GM12891 (cell line): ENCODE data around the gene FHIT.

Source experiments
- DNase-seq: peaks from one replicate; pipeline ENCODE4 v3.0.0; 2011; ENCODE audit warnings: low spot score; ENCODE audit not compliant: insufficient read length
- FAIRE-seq: peaks from 2 replicates; lab custom pipeline; 2011; peaks lifted over from hg19 to GRCh38; lab: Jason Lieb, UNC
- PAX5 ChIP-seq: IDR thresholded peaks from 2 replicates; pipeline ENCODE4 v1.6.1; 2011; ENCODE audit warnings: low read length, moderate library complexity, mild to moderate bottlenecking; ENCODE audit not compliant: insufficient read depth, severe bottlenecking
- POLR2A ChIP-seq: IDR thresholded peaks from 2 replicates; pipeline ENCODE4 v1.6.1; 2011; ENCODE audit warnings: low read depth, low read length, control low read depth
- POLR2AphosphoS5 ChIP-seq: IDR thresholded peaks from 2 replicates; pipeline ENCODE4 v1.6.1; 2011; ENCODE audit warnings: low read depth, low read length, control low read depth
- POU2F2 ChIP-seq: IDR thresholded peaks from 2 replicates; pipeline ENCODE4 v1.6.1; 2011; ENCODE audit warnings: low read depth, mild to moderate bottlenecking, control low read depth, low read length, moderate library complexity
- SPI1 ChIP-seq: IDR thresholded peaks from 2 replicates; pipeline ENCODE4 v1.6.1; 2011; ENCODE audit warnings: low read depth, low read length, control low read depth
- TAF1 ChIP-seq: IDR thresholded peaks from 2 replicates; pipeline ENCODE4 v1.6.1; 2011; ENCODE audit warnings: low read depth, low read length, control low read depth

The FHIT gene

GRCh38 chr3:60631509-60631908 lies 619.7 kb downstream of the FHIT start:
- no peak for TF ChIP-seq SPI1
- no peak for TF ChIP-seq PAX5
- no peak for TF ChIP-seq TAF1
- TF ChIP-seq POLR2A: no peak
- no peak for TF ChIP-seq POLR2AphosphoS5
- TF ChIP-seq POU2F2: no peak
- DNase-seq (no peak), FAIRE-seq (no peak)

GRCh38 chr3:60630953-60631352 lies 620.3 kb downstream of the FHIT start:
- FAIRE-seq (no peak), DNase-seq (no peak)
- no peak for TF ChIP-seq POU2F2
- no peak for TF ChIP-seq POLR2AphosphoS5
- TF ChIP-seq PAX5: no peak
- TF ChIP-seq POLR2A: no peak
- no peak for TF ChIP-seq TAF1
- no peak for TF ChIP-seq SPI1

DNA sequence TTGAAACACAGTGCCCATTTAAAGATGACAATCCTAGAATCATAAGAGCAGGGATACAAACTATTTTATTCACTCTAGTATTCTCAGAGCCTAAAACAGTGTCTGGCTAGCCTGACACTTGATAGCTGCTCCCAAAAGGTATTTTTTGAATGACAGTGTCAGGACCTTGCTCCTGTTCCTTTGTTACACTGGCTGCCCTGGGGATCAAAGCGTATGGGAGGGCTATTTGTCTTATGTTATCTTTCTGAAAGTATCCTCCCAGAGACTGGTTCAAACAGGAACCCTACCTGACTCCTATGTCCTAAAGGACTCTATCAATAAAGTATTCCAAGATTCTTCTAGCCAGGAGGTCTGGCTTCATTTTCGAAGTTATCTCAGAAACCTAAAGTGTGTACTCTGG lies 621.4 kb downstream of the FHIT start:
- FAIRE-seq (no peak), DNase-seq (no peak)
- TF ChIP-seq TAF1: no peak
- TF ChIP-seq PAX5: no peak
- TF ChIP-seq POLR2A: no peak
- no peak for TF ChIP-seq SPI1
- no peak for TF ChIP-seq POLR2AphosphoS5
- TF ChIP-seq POU2F2: no peak

GRCh38 chr3:60622349-60622748 lies 628.9 kb downstream of the FHIT start:
- FAIRE-seq (no peak), DNase-seq (no peak)
- TF ChIP-seq SPI1: no peak
- no peak for TF ChIP-seq PAX5
- no peak for TF ChIP-seq POLR2AphosphoS5
- no peak for TF ChIP-seq POU2F2
- no peak for TF ChIP-seq TAF1
- no peak for TF ChIP-seq POLR2A

- TF ChIP-seq TAF1 (no peak), POU2F2 (no peak), POLR2AphosphoS5 (no peak), POLR2A (no peak), SPI1 (no peak), PAX5 (no peak)
- DNase-seq (no peak), FAIRE-seq (no peak)
Measured at GRCh38 chr3:60617188-60617587, 634.1 kb downstream of the FHIT start.

DNA sequence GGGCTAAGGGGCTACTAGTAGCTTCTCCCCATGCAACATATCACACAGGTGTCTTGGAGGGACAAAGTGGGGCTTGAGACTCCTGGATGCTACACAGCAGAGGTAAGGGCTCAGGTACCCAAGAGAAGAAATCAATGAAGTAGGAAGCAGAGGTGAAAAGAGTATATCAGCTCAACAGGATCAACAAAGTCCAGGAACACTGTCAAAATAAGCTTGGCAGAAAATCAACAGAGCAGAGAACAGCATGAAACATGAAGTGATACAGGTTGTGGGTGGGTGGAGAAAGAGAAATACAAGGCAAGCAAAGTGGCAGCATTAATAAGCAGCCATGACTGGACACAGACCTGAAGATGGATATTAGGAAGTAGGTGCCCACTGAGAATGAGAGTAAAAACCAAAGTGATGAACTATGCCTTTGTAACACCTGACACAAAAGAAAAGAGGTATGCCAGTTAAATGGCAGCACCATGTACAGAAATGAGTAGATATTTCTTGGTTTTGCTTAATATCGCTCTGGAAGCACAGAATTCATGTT lies 637.4 kb downstream of the FHIT start:
- no peak for FAIRE-seq
- no peak for DNase-seq
- no peak for TF ChIP-seq TAF1
- no peak for TF ChIP-seq PAX5
- no peak for TF ChIP-seq POLR2AphosphoS5
- TF ChIP-seq POLR2A: no peak
- no peak for TF ChIP-seq SPI1
- TF ChIP-seq POU2F2: no peak

DNA sequence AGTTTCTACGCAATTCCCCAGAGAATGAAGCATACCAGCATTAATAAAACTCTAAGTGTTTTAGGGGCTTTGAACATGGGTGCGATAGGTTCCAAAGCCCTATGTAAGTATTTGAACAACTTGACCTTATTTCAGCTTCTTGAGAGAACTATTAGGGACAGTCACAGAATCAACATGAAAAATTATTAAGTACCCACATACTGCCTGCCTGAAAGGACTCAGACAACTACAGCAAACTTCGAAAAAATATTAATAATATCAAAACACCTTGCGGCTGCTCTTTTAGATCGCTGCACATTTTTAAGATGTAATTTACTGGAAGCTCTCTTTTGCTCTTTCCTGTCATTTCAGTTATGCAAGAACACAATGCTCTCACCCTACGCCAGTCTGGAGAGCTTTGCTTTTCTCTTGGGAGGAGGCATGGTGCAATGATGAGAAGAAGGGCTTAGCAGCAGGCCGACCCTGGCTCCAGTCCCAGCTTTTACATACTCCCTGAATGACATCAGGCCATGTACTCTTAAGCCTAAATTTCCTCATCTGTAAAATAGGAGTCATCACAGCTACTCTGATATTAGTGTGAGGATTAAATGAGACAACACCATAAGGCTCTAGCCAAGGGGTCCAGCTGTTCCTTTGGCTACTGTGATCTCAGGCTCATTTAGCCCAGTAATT lies 640.7 kb downstream of the FHIT start:
- DNase-seq (no peak), FAIRE-seq (no peak)
- TF ChIP-seq POU2F2 (no peak), PAX5 (no peak), SPI1 (no peak), POLR2A (no peak), POLR2AphosphoS5 (no peak), TAF1 (no peak)

- TF ChIP-seq POLR2A (no peak), POU2F2 (no peak)
- no peak for FAIRE-seq
- no peak for DNase-seq
Measured at GRCh38 chr3:60609446-60609845, 641.8 kb downstream of the FHIT start.

DNA sequence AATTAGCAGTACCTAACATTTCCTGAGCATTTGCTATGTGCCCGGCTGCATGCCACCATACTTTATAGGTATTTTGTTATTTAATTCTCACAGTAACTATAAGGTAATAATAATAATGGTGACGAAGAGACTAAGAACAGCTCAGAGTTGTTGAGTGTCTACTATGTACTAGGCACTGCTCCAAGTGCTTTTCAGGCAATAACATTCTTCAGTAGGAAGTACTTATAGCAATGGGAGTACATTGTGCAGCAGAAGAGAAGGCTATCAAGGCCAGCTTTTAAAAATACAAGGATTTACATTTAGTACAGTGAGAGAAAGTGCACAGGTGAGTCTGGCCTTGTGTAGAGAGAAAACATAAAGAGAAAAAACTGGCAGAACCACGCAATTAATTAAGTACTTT lies 647.4 kb downstream of the FHIT start:
- FAIRE-seq: no peak
- TF ChIP-seq POLR2A: no peak
- no peak for TF ChIP-seq POU2F2
- no peak for TF ChIP-seq PAX5
- no peak for TF ChIP-seq SPI1
- no peak for TF ChIP-seq TAF1
- no peak for TF ChIP-seq POLR2AphosphoS5
- no peak for DNase-seq

GRCh38 chr3:60600848-60601247 lies 650.4 kb downstream of the FHIT start:
- no peak for TF ChIP-seq POLR2A
- TF ChIP-seq TAF1: no peak
- TF ChIP-seq POU2F2: no peak
- TF ChIP-seq POLR2AphosphoS5: no peak
- TF ChIP-seq SPI1: no peak
- TF ChIP-seq PAX5: no peak
- FAIRE-seq: no peak
- no peak for DNase-seq
